Hematopoietic multipotent progenitor cell treated with erythropoietin and hydrocortisone succinate and interleukin-3 and kit ligand, for 17 days (in vitro differentiated cells): Measurements from ENCODE around the gene SHROOM3.
"Not testable (repeated sequence)": the region's sequence is repeated elsewhere in the genome, so short reads cannot be mapped to it uniquely, and the experiment has no call there.

ENCODE experiments used
- DNase-seq: peaks from one replicate; pipeline ENCODE4 v3.0.0-alpha.2; 2015; ENCODE audit warnings: low spot score

Gene SHROOM3

DNA sequence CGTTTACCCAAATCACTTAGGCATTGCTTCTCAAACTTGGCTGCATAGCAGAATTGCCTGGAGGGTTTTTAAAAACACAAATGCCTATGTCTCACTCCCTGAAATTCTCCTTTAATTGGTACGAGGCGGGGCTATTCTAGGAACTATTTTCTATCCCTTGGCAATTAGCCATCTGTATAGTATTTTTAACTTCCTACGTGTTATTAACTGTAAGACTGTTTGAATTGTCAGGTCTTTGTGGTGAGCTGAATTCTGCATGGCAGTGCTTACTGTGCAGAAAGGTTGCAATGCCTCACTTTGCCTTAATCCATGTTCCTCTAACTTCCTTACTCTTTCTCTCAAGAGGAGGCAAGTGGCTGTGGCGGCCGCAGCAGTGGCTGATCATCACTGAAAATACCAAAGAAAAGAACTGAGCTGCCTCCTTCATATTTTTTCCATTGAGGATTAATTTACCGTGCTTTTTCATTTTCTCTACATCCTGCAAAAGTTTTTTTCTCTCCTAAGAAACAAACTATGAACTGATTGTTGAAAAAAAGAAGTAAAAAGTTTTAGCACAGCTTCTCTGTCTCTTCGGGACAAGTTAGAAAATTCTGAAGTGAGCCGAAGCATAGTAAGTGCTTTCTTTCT, at the start of gene SHROOM3:
TSS of gene SHROOM3 (plus strand) at position 329 of the 627 bp plus-strand sequence. CDS start 824 bp downstream, outside the sequence.
- DNase-seq: no peak

- no peak for DNase-seq
These were observed 49.1 kb upstream of the SHROOM3 start for GRCh38 chr4:76385974-76386373.

GRCh38 chr4:76386566-76387305, 48.3 kb upstream of the SHROOM3 start:
- no peak for DNase-seq

DNA sequence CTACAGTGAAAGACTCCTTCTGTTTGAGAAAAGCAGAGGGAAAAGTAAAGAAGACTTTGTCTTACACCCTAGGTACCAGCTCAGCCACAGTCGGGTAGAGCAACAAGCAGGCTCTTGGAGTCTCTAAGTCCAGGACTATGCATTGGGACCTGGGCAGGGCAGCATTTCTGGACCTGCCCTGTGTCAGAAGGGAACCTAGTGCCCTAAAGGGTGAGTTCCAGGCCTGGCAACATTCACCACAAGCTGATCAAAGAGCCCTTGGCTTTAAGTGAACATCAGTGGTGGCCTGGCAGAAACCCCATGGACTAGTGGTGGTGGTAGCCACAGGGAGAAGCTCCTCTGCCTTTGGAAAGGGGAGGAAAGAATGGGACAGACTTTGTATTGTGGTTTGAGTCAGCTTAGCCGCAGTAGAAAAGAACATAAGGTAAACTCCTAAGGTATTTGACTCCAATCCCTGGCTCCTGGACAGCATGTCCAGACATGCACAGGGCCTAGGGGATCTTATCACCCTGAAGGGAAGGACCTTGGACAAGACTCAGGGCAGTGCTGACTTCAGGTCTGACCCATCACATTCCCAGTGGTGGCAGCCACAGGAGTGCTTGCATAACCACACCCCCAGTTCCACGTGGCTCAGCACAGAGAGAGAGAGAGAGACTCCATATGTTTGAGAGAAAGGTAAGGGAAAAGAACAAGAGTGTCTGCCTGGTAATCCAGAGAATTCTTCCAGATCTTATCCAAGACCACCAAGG, 46.7 kb upstream of the SHROOM3 start:
- no peak for DNase-seq

DNA sequence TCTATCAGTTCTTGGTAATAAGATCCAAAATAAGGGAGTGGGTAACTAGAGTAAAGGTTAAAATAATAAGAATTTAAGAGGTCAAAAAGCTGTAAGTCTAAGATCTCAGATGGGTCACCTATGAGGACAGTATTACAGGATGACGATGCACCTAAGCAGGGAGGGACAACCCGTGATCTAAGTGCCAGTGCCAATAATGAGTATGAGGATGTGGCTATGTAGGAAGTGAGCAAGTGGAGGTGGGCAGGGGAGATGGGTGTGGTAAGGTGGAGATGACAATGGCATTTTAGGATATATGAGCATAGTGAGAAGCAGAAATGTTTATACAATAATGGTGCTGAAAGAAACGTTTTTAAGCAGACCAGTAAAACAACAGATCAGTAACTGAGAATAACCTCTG, 33.4 kb upstream of the SHROOM3 start:
- no peak for DNase-seq

DNA sequence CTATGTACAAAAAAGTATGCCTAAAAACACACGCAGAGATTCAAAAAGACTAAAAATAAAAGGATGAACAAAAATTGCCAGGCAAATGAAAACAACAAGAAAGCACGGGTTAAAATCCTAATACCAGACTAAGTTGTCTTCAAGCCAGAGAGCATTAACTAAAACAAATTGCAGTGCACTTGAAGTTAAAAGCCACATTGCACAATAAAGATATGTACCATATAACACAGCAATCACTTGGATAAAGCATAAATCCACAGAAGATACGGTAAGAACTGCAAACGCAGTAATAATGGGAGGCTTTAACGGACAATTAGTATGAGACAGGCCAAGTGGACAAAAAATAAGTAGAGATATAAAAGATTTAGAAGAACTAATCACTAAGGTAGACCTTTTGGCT, 28.9 kb upstream of the SHROOM3 start:
- no peak for DNase-seq

GRCh38 chr4:76407440-76408119, 27.4 kb upstream of the SHROOM3 start:
- no peak for DNase-seq

- no peak for DNase-seq
These were observed 24.4 kb upstream of the SHROOM3 start for GRCh38 chr4:76410636-76411035.

DNA sequence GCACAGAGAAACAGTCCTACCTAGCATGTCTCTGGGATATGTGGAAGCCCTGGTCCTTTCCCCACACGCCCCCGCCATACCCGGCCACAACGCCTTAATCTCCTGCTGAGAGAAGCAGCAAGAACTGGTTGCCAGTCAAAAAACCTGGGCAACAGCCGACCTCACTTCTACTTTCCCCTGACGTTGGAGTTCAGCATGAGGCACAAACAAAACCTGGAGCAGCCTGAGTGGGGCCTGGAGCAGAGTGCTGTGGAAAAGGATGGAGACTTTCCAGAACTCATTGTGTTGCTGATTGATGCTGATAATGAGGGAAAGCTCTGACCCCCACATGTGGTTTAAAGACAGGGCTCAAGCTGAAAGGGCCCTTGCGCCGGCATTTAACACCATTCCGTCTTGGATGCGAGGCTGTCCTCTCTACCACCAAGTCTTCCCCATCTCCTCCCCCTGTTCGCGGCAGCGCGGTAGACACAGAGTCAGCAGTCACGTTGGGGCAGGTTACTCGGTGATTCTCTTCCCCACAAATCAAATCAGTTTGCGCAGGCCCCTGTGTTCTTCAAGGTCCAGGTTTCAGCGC, 14.8 kb upstream of the SHROOM3 start:
- DNase-seq: no peak

DNA sequence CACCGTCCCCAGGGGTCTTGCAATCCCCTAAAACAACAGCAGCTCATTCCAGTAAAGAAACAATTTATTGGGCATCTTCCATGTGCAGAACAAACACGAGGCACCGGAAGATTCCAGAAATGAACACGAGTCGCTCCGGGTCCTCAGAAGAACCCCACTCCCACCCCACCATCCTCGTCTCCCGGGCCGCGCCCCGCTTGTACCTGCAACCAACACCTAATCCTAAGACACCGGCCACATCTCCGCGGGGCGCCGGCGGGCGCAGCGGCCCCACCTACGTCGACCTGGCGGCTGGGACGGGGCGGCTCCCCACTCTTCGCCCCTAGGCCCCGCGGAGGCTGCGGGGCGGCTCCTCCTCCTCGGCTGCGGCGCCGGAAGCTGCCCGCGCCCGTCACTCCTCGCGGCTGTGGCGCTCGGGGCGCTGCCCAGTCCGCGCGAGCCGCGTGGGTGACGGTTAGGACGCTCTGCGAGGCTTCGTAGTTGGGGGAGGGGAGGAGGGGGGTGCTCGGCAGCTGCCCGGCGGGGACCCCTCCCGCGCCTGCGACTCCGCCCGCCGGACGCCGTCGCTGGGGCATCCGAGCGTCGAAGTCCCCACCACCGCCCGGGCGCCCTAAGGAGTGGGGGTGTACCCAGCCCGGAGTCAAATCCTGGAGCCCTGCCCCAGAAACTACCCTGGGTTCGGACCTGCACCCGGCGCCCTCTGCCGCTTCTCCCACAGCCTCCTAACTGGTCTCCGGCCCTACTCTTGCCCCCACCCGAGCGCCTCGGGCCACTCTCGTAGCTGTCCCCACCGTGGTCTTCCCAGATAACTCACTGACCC, 14.1 kb upstream of the SHROOM3 start, which contains the start of gene CCDC158:
TSS of gene CCDC158 (minus strand) at position 380 of the 820 bp plus-strand sequence. CDS start 17,934 bp downstream, outside the sequence.
- DNase-seq: no peak

DNA sequence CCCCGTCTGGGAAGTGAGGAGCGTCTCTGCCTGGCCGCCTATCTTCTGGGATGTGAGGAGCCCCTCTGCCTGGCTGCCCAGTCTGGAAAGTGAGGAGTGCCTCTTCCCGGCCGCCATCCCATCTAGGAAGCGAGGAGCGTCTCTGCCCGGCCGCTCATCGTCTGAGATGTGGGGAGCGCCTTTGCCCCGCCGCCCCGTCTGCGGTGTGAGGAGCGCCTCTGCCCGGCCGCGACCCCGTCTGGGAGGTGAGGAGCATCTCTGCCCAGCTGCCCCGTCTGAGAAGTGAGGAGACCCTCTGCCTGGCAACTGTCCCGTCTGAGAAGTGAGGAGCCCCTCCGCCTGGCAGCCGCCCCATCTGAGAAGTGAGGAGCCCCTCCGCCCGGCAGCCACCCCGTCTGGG, 11.9 kb upstream of the SHROOM3 start:
- DNase-seq: not testable (repeated sequence)

- DNase-seq: no peak
These were observed 8.8 kb upstream of the SHROOM3 start for GRCh38 chr4:76426272-76426671.

GRCh38 chr4:76429636-76430035, 5.4 kb upstream of the SHROOM3 start:
- no peak for DNase-seq

- no peak for DNase-seq
These were observed 4.3 kb upstream of the SHROOM3 start for GRCh38 chr4:76430519-76431388.

DNA sequence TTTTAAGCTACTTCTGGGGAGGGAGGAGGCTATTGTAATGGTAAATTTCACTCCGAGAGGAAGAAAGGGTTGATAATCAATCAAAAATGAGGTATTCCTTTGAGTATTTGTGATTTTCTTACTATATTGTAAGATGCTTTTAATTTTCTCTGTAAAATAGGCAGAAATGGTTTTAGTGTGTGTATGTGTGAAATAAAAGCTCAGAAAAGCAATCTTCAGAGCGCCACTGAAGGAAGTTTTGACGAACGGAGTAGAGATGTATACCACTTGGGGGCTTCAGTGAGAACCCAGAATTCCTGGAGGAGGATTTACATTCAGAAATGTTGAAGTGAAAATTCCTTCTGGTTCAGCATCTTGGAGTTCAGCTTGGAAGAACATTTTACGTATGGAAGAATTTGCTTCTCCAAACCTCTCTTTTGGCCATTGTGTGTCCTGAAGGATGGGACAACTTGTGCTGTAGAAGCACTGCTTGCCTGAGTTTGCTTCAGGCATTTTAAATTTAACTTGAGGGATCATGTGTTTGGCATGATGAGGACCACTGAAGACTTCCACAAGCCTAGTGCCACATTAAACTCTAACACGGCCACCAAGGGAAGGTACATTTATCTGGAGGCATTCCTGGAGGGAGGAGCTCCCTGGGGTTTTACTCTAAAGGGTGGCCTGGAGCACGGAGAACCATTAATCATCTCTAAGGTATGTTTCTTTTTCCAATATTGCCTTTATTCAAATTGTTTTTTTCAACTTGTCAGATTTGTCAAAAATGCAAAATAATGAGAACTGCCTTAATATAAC, 695 bp downstream of the SHROOM3 start:
- no peak for DNase-seq

- no peak for DNase-seq
These were observed 4.5 kb downstream of the SHROOM3 start for GRCh38 chr4:76439491-76439890.

- DNase-seq: no peak
These were observed 6.9 kb downstream of the SHROOM3 start for GRCh38 chr4:76441881-76442280.

- no peak for DNase-seq
These were observed 7.8 kb downstream of the SHROOM3 start for GRCh38 chr4:76442807-76443206.

GRCh38 chr4:76443376-76443775, 8.3 kb downstream of the SHROOM3 start:
- DNase-seq: no peak
